HUES64 (cell line): ENCODE results near the gene NFASC. TPM values are rescaled to one million over a fixed set of nuclear protein-coding genes. Genes with fewer than 3 reads are reported as not detected.

Experiments used
- H3K27ac ChIP-seq: 2 replicates; pipeline ENCODE4 v1.7.0; 2013; ENCODE audit warnings: low read depth, low read length, inconsistent platforms
- H3K27me3 ChIP-seq: 2 replicates; pipeline ENCODE4 v1.6.1; 2013; ENCODE audit warnings: mild to moderate bottlenecking, low read length; ENCODE audit not compliant: insufficient read depth
- H3K36me3 ChIP-seq: 2 replicates; pipeline ENCODE4 v1.6.1; 2013; ENCODE audit warnings: mild to moderate bottlenecking, low read length; ENCODE audit not compliant: insufficient read depth
- H3K4me1 ChIP-seq: 2 replicates; pipeline ENCODE4 v1.6.1; 2013; ENCODE audit warnings: mild to moderate bottlenecking, low read length, moderate library complexity; ENCODE audit not compliant: insufficient read depth
- H3K4me3 ChIP-seq: 2 replicates; pipeline ENCODE4 v1.5.1; 2013; ENCODE audit warnings: mild to moderate bottlenecking, low read length, moderate library complexity
- H3K9ac ChIP-seq: 2 replicates; pipeline ENCODE4 v1.6.1; 2013; ENCODE audit warnings: mild to moderate bottlenecking, low read depth, low read length
- H3K9me3 ChIP-seq: 2 replicates; pipeline ENCODE4 v1.6.1; 2013; ENCODE audit warnings: low read depth, low read length; ENCODE audit not compliant: insufficient read depth
- WGBS: fragments of 150-250, 120-280 bp; methylation state at CpG from one replicate; pipeline ENCODE4 v1.1.7; 2013; ENCODE audit warnings: missing lambda C conversion rate; 5-methylcytosine and 5-hydroxymethylcytosine counted together
- polyA plus RNA-seq, 2 experiments: library from polyadenylated mRNA; stranded (reverse); fragments of 50-300 nt; gene quantifications; one replicate each; pipeline ENCODE4 v1.2.3, GENCODE V29; 2013

The NFASC gene
- polyA plus RNA-seq (2013, experiment 1 of 2): 7.8 TPM
- 14.2 TPM for polyA plus RNA-seq (2013, experiment 2 of 2)

DNA sequence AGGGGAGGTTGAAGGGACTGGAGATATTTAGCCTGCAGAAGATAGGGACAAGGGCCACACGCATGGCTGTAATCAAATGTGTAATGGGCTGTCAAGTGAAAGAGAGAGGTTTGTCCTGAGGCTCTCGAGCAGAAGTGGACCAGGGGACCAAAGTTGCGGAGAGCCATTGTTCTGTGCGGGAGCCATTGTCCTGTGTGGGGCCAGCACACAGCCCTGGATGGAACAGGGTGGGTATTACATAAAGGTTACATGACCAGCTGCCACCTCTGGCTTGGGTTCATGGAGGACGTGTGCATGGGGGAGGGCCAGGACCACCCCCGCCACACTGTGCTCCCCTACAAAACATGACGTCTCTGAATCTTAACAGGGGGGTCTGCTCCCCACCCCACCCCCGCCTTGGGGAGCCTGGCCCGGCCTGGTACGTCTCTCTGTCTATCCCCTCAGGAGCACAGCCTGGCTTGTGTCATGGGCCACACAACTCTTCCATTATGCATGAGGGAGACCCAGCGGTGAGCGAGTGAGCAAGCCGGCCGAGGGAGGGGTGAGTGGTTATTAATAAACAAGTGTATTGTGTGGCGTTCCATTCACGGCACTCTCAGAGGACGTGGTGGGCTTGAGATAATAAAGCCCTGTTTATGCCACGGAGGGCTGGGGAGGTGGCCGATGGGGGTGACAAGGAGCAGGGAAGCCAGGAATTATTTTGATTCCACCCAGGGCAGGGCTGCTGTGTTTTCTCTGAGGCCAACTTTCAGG lies at the start of gene NFASC:
NFASC (plus strand) TSS at position 703 of the 753 bp plus-strand sequence. CDS start 73,454 bp downstream, outside the sequence.
- H3K27me3 ChIP-seq: no peaks in the 10 kb centered on the region
- no peak within 1 kb of the TSS for H3K4me3 ChIP-seq
- peaks cover 2% of the 10 kb centered on the region; the same call in 1 of the 2 replicates for H3K4me1 ChIP-seq
- no peak within 1 kb of the TSS for H3K9ac ChIP-seq
- WGBS: 93% methylated on average over 19 of the region's 19 CpGs
- H3K36me3 ChIP-seq: no peaks in the 10 kb centered on the region
- H3K27ac ChIP-seq: no peak within 1 kb of the TSS
- no peaks in the 10 kb centered on the region for H3K9me3 ChIP-seq

DNA sequence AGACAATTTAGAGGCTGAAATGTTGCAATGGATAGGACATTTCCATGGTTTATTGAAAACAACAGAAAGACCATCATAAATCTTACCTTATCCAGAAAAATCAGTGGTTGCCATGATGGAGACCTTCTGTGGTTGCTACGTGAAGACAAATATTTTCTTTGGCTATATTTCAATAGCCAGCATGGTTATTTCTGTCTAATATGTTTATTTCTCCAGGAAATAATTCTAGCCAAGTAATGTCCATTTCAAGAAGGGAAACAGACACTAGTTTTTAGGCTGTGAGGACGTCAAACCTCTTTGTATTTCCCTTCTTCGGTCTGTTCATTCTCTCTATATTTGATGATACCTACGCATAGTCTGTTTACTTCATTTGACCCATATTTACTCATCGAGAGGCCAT lies 49.2 kb upstream of the NFASC start:
- WGBS: 85% methylated on average over 5 of the region's 5 CpGs
- H3K4me3 ChIP-seq: no peak overlapping the region
- H3K27ac ChIP-seq: no peak overlapping the region
- no peaks in the 10 kb centered on the region for H3K36me3 ChIP-seq
- no peak overlapping the region for H3K9ac ChIP-seq
- no peaks in the 10 kb centered on the region for H3K27me3 ChIP-seq
- H3K4me1 ChIP-seq: no peaks in the 10 kb centered on the region
- H3K9me3 ChIP-seq: no peaks in the 10 kb centered on the region

DNA sequence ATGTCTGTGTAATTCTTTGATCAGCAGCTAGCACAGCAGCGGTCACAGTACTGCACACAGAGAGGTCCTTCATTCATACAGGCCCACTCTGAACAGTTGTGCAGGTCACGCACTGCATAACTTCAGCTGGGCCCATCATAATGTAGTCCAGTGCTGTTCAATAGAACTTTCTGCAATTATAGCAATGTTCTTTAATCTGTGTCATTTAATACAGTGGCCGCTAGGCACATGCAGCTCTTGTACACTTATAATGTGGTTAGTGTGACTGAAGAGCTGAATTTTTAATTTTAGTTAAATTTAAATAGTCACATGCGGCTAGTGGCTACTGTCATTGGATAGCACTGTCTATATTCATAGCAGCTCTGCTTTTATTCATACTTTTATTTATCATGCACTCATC lies 48.7 kb upstream of the NFASC start:
- Histone ChIP-seq H3K9me3 (no peaks in the 10 kb centered on the region), H3K4me3 (no peak overlapping the region), H3K27ac (no peak overlapping the region), H3K9ac (no peak overlapping the region), H3K36me3 (no peaks in the 10 kb centered on the region), H3K27me3 (no peaks in the 10 kb centered on the region), H3K4me1 (no peaks in the 10 kb centered on the region)
- 97% methylated on average over 4 of the region's 4 CpGs for WGBS

- Histone ChIP-seq H3K9me3 (no peaks in the 10 kb centered on the region), H3K9ac (no peak overlapping the region), H3K4me3 (no peak overlapping the region), H3K27me3 (peaks cover 12% of the 10 kb centered on the region; the same call in 1 of the 2 replicates), H3K36me3 (no peaks in the 10 kb centered on the region), H3K4me1 (peaks cover 21% of the 10 kb centered on the region), H3K27ac (no peak overlapping the region)
- 52% methylated on average over 3 of the region's 4 CpGs for WGBS
Observed at GRCh38 chr1:204826970-204827369, 43.7 kb upstream of the NFASC start.

DNA sequence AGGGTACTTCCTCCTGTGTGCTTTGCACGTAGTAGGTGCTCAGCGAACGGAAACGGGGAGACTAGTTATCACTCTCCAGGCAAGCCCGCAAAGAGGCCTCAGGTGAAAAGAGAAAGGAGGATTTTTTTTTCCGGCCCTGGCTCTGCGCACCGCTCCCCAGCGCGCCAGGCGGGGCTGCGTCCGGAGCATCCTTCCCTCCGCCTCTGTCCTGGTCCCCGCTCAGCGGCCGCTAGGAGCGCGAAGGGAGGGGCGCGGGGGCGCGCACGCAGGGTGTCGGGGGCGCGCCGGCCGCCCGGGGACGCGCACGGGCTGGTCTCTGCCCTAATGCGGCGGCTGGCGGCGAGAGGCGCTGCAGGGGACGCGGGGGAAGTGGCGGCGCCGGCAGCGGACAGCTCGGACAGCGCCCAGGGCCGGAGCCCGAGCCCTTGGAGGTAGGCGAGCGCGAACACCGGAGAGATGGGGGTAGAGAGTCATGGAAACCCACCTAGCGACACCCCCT lies 42.3 kb upstream of the NFASC start:
- WGBS: 2% methylated on average over 53 of the region's 53 CpGs
- H3K9me3 ChIP-seq: no peaks in the 10 kb centered on the region
- peak overlapping the region; percentile 71 for H3K4me3 ChIP-seq
- H3K9ac ChIP-seq: no peak overlapping the region; the same call in 1 of the 2 replicates
- H3K4me1 ChIP-seq: peaks cover 21% of the 10 kb centered on the region
- H3K27ac ChIP-seq: no peak overlapping the region
- H3K36me3 ChIP-seq: no peaks in the 10 kb centered on the region
- H3K27me3 ChIP-seq: peaks cover 12% of the 10 kb centered on the region; the same call in 1 of the 2 replicates

GRCh38 chr1:204829133-204829825 lies 41.4 kb upstream of the NFASC start:
- Histone ChIP-seq H3K27me3 (peaks cover 12% of the 10 kb centered on the region; the same call in 1 of the 2 replicates), H3K4me1 (peaks cover 30% of the 10 kb centered on the region), H3K9ac (no peak overlapping the region), H3K4me3 (peak overlapping the region; percentile 71), H3K27ac (no peak overlapping the region), H3K9me3 (no peaks in the 10 kb centered on the region), H3K36me3 (no peaks in the 10 kb centered on the region)
- WGBS: 26% methylated on average over 5 of the region's 6 CpGs

- Histone ChIP-seq H3K9ac (no peak overlapping the region), H3K4me1 (peaks cover 36% of the 10 kb centered on the region), H3K36me3 (no peaks in the 10 kb centered on the region), H3K27ac (no peak overlapping the region), H3K27me3 (peaks cover 12% of the 10 kb centered on the region; the same call in 1 of the 2 replicates), H3K9me3 (no peaks in the 10 kb centered on the region), H3K4me3 (no peak overlapping the region)
- 75% methylated on average over 8 of the region's 8 CpGs for WGBS
Observed at GRCh38 chr1:204830747-204831146, 39.9 kb upstream of the NFASC start.

GRCh38 chr1:204831186-204831585 lies 39.5 kb upstream of the NFASC start:
- Histone ChIP-seq H3K27me3 (peaks cover 12% of the 10 kb centered on the region; the same call in 1 of the 2 replicates), H3K9me3 (no peaks in the 10 kb centered on the region), H3K4me3 (no peak overlapping the region), H3K27ac (no peak overlapping the region), H3K36me3 (no peaks in the 10 kb centered on the region), H3K4me1 (peaks cover 36% of the 10 kb centered on the region), H3K9ac (no peak overlapping the region)
- 50% methylated on average over 3 of the region's 3 CpGs for WGBS

DNA sequence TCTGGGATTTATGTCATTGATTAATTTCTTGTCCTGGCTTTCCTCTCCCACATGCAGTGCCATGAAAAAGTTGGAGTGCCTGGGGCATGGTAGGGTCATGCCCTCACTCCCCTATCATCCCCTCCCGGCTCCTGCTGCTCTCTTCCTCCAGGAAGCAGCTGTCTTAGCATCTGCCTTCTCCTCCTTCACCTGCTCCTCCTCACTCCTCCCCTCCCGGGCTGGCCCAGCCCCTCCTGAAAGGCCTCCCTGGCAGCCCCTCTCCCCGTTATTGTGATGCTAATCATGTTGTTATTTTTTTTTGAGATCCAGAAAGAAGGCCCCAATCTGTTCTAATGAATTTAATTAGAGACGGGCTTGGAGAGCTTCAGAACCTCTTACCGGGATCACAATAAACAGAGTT lies 36.3 kb upstream of the NFASC start:
- no peaks in the 10 kb centered on the region for H3K27me3 ChIP-seq
- no peaks in the 10 kb centered on the region for H3K36me3 ChIP-seq
- 25% methylated on average over 4 of the region's 5 CpGs for WGBS
- H3K9me3 ChIP-seq: no peaks in the 10 kb centered on the region
- H3K27ac ChIP-seq: no peak overlapping the region
- H3K9ac ChIP-seq: no peak overlapping the region
- H3K4me3 ChIP-seq: no peak overlapping the region
- peaks cover 32% of the 10 kb centered on the region for H3K4me1 ChIP-seq

DNA sequence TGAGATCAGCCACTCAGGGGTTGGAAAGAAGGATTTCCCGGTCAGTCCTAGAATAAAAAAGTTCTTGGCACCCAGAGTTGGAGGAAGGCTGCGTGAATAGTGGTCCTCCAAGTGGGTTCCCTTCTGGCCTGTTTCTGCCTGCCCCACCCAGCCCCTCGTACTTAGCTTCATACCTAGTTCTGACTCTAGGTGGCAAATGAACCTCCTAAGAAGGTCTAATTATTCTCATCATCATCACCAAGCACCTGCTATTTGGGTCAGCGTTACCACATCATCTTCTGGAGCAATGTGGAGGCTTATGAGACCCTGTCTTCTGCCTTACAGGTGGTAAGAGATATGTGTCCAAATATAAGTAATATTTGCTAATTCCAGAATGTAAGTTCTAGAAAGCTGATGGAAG lies 35.9 kb upstream of the NFASC start:
- H3K9ac ChIP-seq: no peak overlapping the region
- no peaks in the 10 kb centered on the region for H3K9me3 ChIP-seq
- WGBS: 58% methylated on average over 4 of the region's 4 CpGs
- H3K4me1 ChIP-seq: peaks cover 28% of the 10 kb centered on the region
- no peak overlapping the region for H3K4me3 ChIP-seq
- no peaks in the 10 kb centered on the region for H3K27me3 ChIP-seq
- H3K36me3 ChIP-seq: no peaks in the 10 kb centered on the region
- H3K27ac ChIP-seq: no peak overlapping the region

- 93% methylated on average over 3 of the region's 3 CpGs for WGBS
- H3K27ac ChIP-seq: no peak overlapping the region
- H3K4me1 ChIP-seq: peaks cover 23% of the 10 kb centered on the region
- no peak overlapping the region for H3K4me3 ChIP-seq
- no peaks in the 10 kb centered on the region for H3K27me3 ChIP-seq
- H3K9me3 ChIP-seq: no peaks in the 10 kb centered on the region
- H3K9ac ChIP-seq: no peak overlapping the region
- H3K36me3 ChIP-seq: no peaks in the 10 kb centered on the region
Observed at GRCh38 chr1:204835737-204836136, 34.9 kb upstream of the NFASC start.
